Endodermal cell (in vitro differentiated cells): ENCODE data around the gene KLRC1. TPM values are rescaled to one million over a fixed set of nuclear protein-coding genes. Genes with fewer than 3 reads are reported as not detected.

Experiments used
- DNase-seq: peaks from one replicate; pipeline ENCODE4 v3.0.0-alpha.2; 2017
- H3K27ac ChIP-seq: 2 replicates; pipeline ENCODE4 v1.5.1; 2013; ENCODE audit warnings: mild to moderate bottlenecking, low read depth, low read length, moderate library complexity
- H3K27me3 ChIP-seq: 2 replicates; pipeline ENCODE4 v1.6.1; 2013; ENCODE audit warnings: mild to moderate bottlenecking, low read length, moderate library complexity; ENCODE audit not compliant: insufficient read depth, control insufficient read depth, poor library complexity, severe bottlenecking
- H3K36me3 ChIP-seq: 2 replicates; pipeline ENCODE4 v1.7.0; 2013; ENCODE audit warnings: mild to moderate bottlenecking, low read length, moderate library complexity; ENCODE audit not compliant: control insufficient read depth, insufficient read depth
- H3K4me1 ChIP-seq: one replicate; pipeline ENCODE4 v1.7.0; 2013; ENCODE audit warnings: low read length; ENCODE audit not compliant: control insufficient read depth, insufficient read depth
- H3K4me3 ChIP-seq: 2 replicates; pipeline ENCODE4 v1.5.1; 2013; ENCODE audit warnings: mild to moderate bottlenecking, low read length, moderate library complexity
- H3K9ac ChIP-seq: 2 replicates; pipeline ENCODE4 v1.6.1; 2013; ENCODE audit warnings: mild to moderate bottlenecking, low read length, moderate library complexity; ENCODE audit not compliant: poor library complexity, severe bottlenecking; ENCODE audit errors: extremely low read depth
- H3K9me3 ChIP-seq: 2 replicates; pipeline ENCODE4 v1.6.1; 2013; ENCODE audit warnings: mild to moderate bottlenecking, low read length, moderate library complexity; ENCODE audit not compliant: control insufficient read depth
- H3K27ac Mint-ChIP-seq: 2 replicates; pipeline ENCODE4 v1.8.0; 2020; ENCODE audit warnings: mixed read lengths
- H3K27me3 Mint-ChIP-seq: 2 replicates; pipeline ENCODE4 v1.8.0; 2021; ENCODE audit warnings: mild to moderate bottlenecking, mixed read lengths; ENCODE audit not compliant: insufficient read depth
- H3K36me3 Mint-ChIP-seq: 2 replicates; pipeline ENCODE4 v1.8.0; 2020; ENCODE audit warnings: low read depth, mixed read lengths
- H3K4me1 Mint-ChIP-seq: 2 replicates; pipeline ENCODE4 v1.8.0; 2020; ENCODE audit warnings: mixed read lengths
- H3K4me3 Mint-ChIP-seq: 2 replicates; pipeline ENCODE4 v1.8.0; 2020; ENCODE audit warnings: mild to moderate bottlenecking, moderate library complexity, mixed read lengths
- H3K9me3 Mint-ChIP-seq: 2 replicates; pipeline ENCODE4 v1.8.0; 2020; ENCODE audit warnings: mild to moderate bottlenecking, mixed read lengths
- CTCF ChIP-seq: fragments of 200-600 bp; sonication (generic); conservative IDR thresholded peaks from 2 replicates; pipeline ENCODE4 v1.5.0; 2021; ENCODE audit warnings: antibody characterized with exemption, mild to moderate bottlenecking
- WGBS, 2 experiments: methylation state at CpG; one replicate each; pipeline versions ENCODE4 v1.1.5 to v1.1.7; 2013; ENCODE audit warnings: missing lambda C conversion rate in 2 of 2, mixed read lengths in 1 of 2; ENCODE audit not compliant: insufficient coverage in 1 of 2, insufficient read length in 1 of 2; 5-methylcytosine and 5-hydroxymethylcytosine counted together
- long read RNA-seq, 4 experiments: library from polyadenylated mRNA in 2 of 4; library from RNA in 1 of 4; library from capped mRNA in 1 of 4; stranded (forward) in 3 of 4; unstranded in 1 of 4; transcript quantifications; one replicate each; pipeline ENCODE4 v2.0.0, GENCODE V29; 2020 to 2021; ENCODE audit warnings: inconsistent platforms in 1 of 4
- polyA plus RNA-seq, 2 experiments: library from polyadenylated mRNA; stranded (reverse); fragments of 50-300 nt; gene quantifications; one replicate each; pipeline ENCODE4 v1.2.3, GENCODE V29; 2013
- total RNA-seq, 2 donors: library from RNA; stranded (reverse); fragmentation: NEBNext Ultra II Directional in 1 of 2; extraction: Animal tissue kit (Norgen Biotek cat#: 25700) in 1 of 2; gene quantifications; 2 replicates in 1 of 2; 3 replicates in 1 of 2; pipeline ENCODE4 v1.2.1, GENCODE V29; 2021

KLRC1 gene
- total RNA-seq, result not detected
- not detected for polyA plus RNA-seq (2013, experiment 1 of 2)
- not detected for polyA plus RNA-seq (2013, experiment 2 of 2)
- long read RNA-seq, experiment 1, result 0 reads
- long read RNA-seq, experiment 2, result 0 reads
- long read RNA-seq, experiment 3, partial matches to known transcripts, result 0 of 1 reads
- long read RNA-seq, experiment 3, other reads (novel, unspliced or antisense), result 1 of 1 reads
- long read RNA-seq, experiment 4, result 0 reads

DNA sequence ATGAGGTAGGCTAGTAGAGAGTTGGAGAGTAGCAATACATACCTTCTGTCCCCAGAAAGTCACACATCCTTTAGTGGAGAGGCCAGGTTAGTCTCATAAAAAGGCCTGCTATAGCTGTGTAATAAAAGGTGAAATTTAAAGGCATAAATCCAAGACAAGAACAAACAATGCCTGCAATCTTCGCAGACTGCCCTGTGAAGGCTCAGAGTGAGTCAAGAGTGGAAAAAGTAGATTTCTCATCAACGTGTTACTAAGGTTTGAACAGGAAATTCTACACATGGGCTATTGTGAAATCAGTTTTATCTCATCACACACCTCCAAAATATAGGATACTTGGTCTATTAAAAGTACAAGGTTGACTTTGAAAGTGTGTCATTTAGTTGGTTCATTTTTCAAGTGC is at the start of gene KLRC1:
Gene KLRC1, minus strand, starts transcription at position 222 of the 400 bp plus-strand sequence. CDS start 2,221 bp downstream, outside the sequence.
- H3K9ac ChIP-seq, result no peak within 1 kb of the TSS
- no peaks in the 10 kb centered on the region for H3K27me3 ChIP-seq
- Mint-ChIP-seq H3K4me3 (no peak within 1 kb of the TSS), H3K9me3 (peaks cover 23% of the 10 kb centered on the region), H3K36me3 (no peaks in the 10 kb centered on the region), H3K4me1 (peaks cover 9% of the 10 kb centered on the region), H3K27me3 (no peaks in the 10 kb centered on the region), H3K27ac (no peak within 1 kb of the TSS)
- H3K27ac ChIP-seq, result no peak within 1 kb of the TSS
- H3K9me3 ChIP-seq, result peaks cover 13% of the 10 kb centered on the region
- no peak within 1 kb of the TSS for H3K4me3 ChIP-seq
- DNase-seq, result no peak
- no peaks in the 10 kb centered on the region for H3K4me1 ChIP-seq
- no peaks in the 10 kb centered on the region for H3K36me3 ChIP-seq
- WGBS, 2 experiments, result 90 to 95% methylated on average over 1 to 2 of the region's 2 CpGs
- no peak for TF ChIP-seq CTCF

DNA sequence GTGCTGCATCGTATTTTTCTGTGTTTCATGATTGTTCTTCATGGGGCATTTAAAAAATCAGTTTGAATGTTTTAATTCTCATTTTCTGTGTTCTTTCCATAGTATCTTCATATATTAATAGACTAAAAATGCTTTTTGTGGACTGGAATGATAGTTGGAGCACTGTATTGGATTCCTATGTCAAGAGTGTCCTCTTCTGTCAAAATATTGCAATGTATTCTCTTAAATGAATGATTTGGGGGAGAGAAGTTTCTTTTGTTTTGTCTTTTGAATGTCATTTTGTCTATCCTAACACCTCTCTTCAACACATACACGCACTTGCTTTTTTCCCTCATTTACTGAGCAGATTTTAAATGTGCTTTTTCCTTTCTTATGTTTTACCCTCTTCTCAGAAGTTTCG is 47.9 kb upstream of the KLRC1 start:
- H3K9me3 Mint-ChIP-seq, result peaks cover 3% of the 10 kb centered on the region
- H3K4me1 ChIP-seq, result no peaks in the 10 kb centered on the region
- H3K36me3 ChIP-seq, result no peaks in the 10 kb centered on the region
- no peak for DNase-seq
- no peaks in the 10 kb centered on the region for H3K27me3 ChIP-seq
- no peaks in the 10 kb centered on the region for H3K4me1 Mint-ChIP-seq
- 0 to 61% methylated on average over 1 to 3 of the region's 3 CpGs for WGBS, 2 experiments
- no peaks in the 10 kb centered on the region for H3K9me3 ChIP-seq
- no peak for TF ChIP-seq CTCF
- H3K27me3 Mint-ChIP-seq, result no peaks in the 10 kb centered on the region
- H3K36me3 Mint-ChIP-seq, result no peaks in the 10 kb centered on the region
- no peak overlapping the region for H3K4me3 ChIP-seq
- H3K27ac Mint-ChIP-seq, result no peak overlapping the region
- H3K4me3 Mint-ChIP-seq, result no peak overlapping the region
- H3K27ac ChIP-seq, result no peak overlapping the region
- H3K9ac ChIP-seq, result no peak overlapping the region

DNA sequence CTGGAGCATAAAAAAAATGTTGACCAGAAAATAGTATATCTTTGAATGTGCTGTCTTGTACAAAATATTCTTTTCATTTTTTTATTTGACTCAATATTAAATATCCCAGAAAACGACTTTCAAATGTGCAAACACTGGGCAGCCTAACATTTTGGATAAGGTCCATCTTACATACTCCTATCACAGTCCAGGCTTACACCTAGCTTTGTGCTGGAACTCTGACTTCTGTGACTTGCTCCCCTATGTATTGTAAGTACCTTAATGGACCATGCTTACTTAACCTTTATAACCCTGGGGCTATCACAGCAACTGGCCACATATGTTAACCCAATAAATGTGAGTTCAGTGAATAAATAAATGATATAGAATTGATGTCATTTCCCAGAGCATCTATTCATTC is 44.9 kb upstream of the KLRC1 start:
- no peak overlapping the region for H3K27ac ChIP-seq
- no peak overlapping the region for H3K4me3 ChIP-seq
- peaks cover 4% of the 10 kb centered on the region for H3K9me3 Mint-ChIP-seq
- H3K4me1 ChIP-seq, result no peaks in the 10 kb centered on the region
- H3K27ac Mint-ChIP-seq, result no peak overlapping the region
- no peaks in the 10 kb centered on the region for H3K27me3 ChIP-seq
- WGBS, 2 experiments, result 13 to 28% methylated on average over 1 of the region's 1 CpG
- H3K4me1 Mint-ChIP-seq, result no peaks in the 10 kb centered on the region
- H3K4me3 Mint-ChIP-seq, result no peak overlapping the region
- peaks cover 1% of the 10 kb centered on the region for H3K36me3 Mint-ChIP-seq
- no peak overlapping the region for H3K9ac ChIP-seq
- H3K9me3 ChIP-seq, result no peaks in the 10 kb centered on the region
- H3K27me3 Mint-ChIP-seq, result no peaks in the 10 kb centered on the region
- no peak for TF ChIP-seq CTCF
- H3K36me3 ChIP-seq, result no peaks in the 10 kb centered on the region
- DNase-seq, result no peak
